ENCODE measurements around the gene ERO1A.

Gene ERO1A

DNA sequence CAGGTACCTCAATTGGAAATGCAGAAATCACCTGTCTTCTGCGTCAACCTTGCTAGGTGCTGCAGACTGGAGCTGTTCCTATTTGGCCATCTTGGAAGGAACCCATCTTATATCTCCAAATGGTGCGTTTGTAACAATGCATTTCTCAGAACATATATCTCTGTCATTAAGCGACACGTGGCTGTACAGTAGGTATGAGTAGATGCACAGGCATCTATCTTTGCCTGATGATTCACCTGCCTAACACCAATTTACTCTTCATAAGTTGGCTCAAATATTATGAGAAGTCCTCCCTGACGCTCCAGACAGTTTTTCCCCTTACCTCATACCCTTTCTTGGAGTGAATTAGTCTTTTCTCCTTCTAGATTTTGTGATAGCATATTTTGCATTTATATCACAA, 98.5 kb downstream of the ERO1A start:
- TF ChIP-seq TCF12 (IDR thresholded peaks at IDR 0.05; ENCODE audit: low read depth) (no peak), EGR1 (IDR thresholded peaks at IDR 0.05) (no peak), YY1 (IDR thresholded peaks at IDR 0.05; ENCODE audit: low read depth) (no peak), TEAD4 (IDR thresholded peaks at IDR 0.05) (no peak), CREB1 (IDR thresholded peaks at IDR 0.05; ENCODE audit: low read depth) (no peak), CEBPB (IDR thresholded peaks at IDR 0.05) (no peak), RAD21 (IDR thresholded peaks at IDR 0.05; ENCODE audit: low read depth) (no peak), EP300 (IDR thresholded peaks at IDR 0.05; ENCODE audit: borderline replicate concordance) (no peak), ZBTB7A (IDR thresholded peaks at IDR 0.05; ENCODE audit: low read depth) (no peak), TAF1 (IDR thresholded peaks at IDR 0.05; ENCODE audit: low read depth) (no peak)
- TF ChIP-seq, protein P1, sequence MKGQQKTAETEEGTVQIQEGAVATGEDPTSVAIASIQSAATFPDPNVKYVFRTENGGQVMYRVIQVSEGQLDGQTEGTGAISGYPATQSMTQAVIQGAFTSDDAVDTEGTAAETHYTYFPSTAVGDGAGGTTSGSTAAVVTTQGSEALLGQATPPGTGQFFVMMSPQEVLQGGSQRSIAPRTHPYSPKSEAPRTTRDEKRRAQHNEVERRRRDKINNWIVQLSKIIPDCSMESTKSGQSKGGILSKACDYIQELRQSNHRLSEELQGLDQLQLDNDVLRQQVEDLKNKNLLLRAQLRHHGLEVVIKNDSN (IDR thresholded peaks at IDR 0.05): no peak

DNA sequence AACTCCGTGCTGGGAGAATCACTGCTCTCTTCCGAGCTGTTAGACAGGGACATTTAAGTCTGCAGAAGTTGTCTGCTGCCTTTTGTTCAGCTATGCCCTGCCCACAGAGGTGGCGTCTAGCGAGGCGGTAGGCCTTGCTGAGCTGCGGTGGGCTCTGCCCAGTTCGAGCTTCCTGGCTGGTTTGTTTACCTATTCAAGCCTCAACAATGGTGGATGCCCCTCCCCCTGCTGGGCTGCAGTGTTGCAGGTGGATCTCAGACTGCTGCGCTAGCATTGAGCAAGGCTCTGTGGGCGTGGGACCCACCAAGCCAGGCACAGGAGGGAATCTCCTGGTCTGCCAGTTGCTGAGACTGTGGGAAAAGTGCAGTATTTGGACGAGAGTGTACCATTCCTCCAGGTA, 99.0 kb downstream of the ERO1A start:
- no peak for TF ChIP-seq RAD21 (IDR thresholded peaks at IDR 0.05; ENCODE audit: low read depth)
- TF ChIP-seq TCF12 (IDR thresholded peaks at IDR 0.05; ENCODE audit: low read depth): no peak
- no peak for TF ChIP-seq TEAD4 (IDR thresholded peaks at IDR 0.05)
- TF ChIP-seq CEBPB (IDR thresholded peaks at IDR 0.05): no peak
- TF ChIP-seq, protein P2, sequence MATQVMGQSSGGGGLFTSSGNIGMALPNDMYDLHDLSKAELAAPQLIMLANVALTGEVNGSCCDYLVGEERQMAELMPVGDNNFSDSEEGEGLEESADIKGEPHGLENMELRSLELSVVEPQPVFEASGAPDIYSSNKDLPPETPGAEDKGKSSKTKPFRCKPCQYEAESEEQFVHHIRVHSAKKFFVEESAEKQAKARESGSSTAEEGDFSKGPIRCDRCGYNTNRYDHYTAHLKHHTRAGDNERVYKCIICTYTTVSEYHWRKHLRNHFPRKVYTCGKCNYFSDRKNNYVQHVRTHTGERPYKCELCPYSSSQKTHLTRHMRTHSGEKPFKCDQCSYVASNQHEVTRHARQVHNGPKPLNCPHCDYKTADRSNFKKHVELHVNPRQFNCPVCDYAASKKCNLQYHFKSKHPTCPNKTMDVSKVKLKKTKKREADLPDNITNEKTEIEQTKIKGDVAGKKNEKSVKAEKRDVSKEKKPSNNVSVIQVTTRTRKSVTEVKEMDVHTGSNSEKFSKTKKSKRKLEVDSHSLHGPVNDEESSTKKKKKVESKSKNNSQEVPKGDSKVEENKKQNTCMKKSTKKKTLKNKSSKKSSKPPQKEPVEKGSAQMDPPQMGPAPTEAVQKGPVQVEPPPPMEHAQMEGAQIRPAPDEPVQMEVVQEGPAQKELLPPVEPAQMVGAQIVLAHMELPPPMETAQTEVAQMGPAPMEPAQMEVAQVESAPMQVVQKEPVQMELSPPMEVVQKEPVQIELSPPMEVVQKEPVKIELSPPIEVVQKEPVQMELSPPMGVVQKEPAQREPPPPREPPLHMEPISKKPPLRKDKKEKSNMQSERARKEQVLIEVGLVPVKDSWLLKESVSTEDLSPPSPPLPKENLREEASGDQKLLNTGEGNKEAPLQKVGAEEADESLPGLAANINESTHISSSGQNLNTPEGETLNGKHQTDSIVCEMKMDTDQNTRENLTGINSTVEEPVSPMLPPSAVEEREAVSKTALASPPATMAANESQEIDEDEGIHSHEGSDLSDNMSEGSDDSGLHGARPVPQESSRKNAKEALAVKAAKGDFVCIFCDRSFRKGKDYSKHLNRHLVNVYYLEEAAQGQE (IDR thresholded peaks at IDR 0.05; ENCODE audit: low read depth): no peak
- TF ChIP-seq, protein P1 (IDR thresholded peaks at IDR 0.05): no peak
- no peak for TF ChIP-seq NFIC (IDR thresholded peaks at IDR 0.05)

GRCh38 chr14:52590318-52590717, 105.0 kb downstream of the ERO1A start:
- TF ChIP-seq, protein P1 (IDR thresholded peaks at IDR 0.05): no peak
- TF ChIP-seq EGR1 (IDR thresholded peaks at IDR 0.05): no peak
- TF ChIP-seq FOXM1 (IDR thresholded peaks at IDR 0.05; ENCODE audit: borderline replicate concordance, low read depth): no peak
- TF ChIP-seq ZBTB7A (IDR thresholded peaks at IDR 0.05; ENCODE audit: low read depth): no peak
- no peak for TF ChIP-seq MAX (IDR thresholded peaks at IDR 0.05)
- TF ChIP-seq YY1 (IDR thresholded peaks at IDR 0.05; ENCODE audit: low read depth): no peak
- no peak for TF ChIP-seq EP300 (IDR thresholded peaks at IDR 0.05; ENCODE audit: borderline replicate concordance)
- no peak for TF ChIP-seq CREB1 (IDR thresholded peaks at IDR 0.05; ENCODE audit: low read depth)
- no peak for TF ChIP-seq CEBPB (IDR thresholded peaks at IDR 0.05)
- no peak for TF ChIP-seq NFIC (IDR thresholded peaks at IDR 0.05)
- TF ChIP-seq TCF12 (IDR thresholded peaks at IDR 0.05; ENCODE audit: low read depth): no peak
- no peak for TF ChIP-seq RAD21 (IDR thresholded peaks at IDR 0.05; ENCODE audit: low read depth)
- TF ChIP-seq TEAD4 (IDR thresholded peaks at IDR 0.05): no peak
- TF ChIP-seq, protein P2 (IDR thresholded peaks at IDR 0.05; ENCODE audit: low read depth): no peak
- TF ChIP-seq TAF1 (IDR thresholded peaks at IDR 0.05; ENCODE audit: low read depth): no peak

All from Ishikawa (cell line).